ENCODE results near the gene PLOD1.
"Not testable (repeated sequence)": the region's sequence is repeated elsewhere in the genome, so short reads cannot be mapped to it uniquely, and the experiment has no call there.

DNA sequence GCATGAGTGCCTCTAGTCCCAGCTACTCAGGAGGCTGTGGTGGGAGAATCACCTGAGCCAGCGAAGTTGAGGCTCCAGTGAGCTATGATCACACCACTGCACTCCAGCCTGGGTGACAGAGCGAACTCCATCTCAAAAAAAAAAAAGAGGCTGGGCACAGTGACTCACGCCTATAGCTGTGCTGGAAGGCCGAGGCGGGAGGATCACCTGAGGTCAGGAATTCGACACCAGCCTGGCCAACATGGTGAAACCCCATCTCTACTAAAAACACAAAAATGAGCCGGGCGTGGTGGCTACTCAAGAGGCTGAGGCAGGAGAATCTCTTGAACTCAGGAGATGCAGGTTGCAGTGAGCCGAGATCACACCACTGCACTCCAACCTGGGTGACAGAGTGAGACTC lies 33.1 kb upstream of the PLOD1 start:
- TF ChIP-seq, protein P1, sequence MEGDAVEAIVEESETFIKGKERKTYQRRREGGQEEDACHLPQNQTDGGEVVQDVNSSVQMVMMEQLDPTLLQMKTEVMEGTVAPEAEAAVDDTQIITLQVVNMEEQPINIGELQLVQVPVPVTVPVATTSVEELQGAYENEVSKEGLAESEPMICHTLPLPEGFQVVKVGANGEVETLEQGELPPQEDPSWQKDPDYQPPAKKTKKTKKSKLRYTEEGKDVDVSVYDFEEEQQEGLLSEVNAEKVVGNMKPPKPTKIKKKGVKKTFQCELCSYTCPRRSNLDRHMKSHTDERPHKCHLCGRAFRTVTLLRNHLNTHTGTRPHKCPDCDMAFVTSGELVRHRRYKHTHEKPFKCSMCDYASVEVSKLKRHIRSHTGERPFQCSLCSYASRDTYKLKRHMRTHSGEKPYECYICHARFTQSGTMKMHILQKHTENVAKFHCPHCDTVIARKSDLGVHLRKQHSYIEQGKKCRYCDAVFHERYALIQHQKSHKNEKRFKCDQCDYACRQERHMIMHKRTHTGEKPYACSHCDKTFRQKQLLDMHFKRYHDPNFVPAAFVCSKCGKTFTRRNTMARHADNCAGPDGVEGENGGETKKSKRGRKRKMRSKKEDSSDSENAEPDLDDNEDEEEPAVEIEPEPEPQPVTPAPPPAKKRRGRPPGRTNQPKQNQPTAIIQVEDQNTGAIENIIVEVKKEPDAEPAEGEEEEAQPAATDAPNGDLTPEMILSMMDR (IDR thresholded peaks at IDR 0.05): not testable (repeated sequence)
- TF ChIP-seq POLR2A (IDR thresholded peaks at IDR 0.05): not testable (repeated sequence)

Data from uterus (tissue), 2 donors.